HG02938 (cell line): ENCODE results near the gene ANKUB1.

ENCODE experiments used
- ATAC-seq: cut with Tn5 transposase; IDR thresholded peaks from one replicate; pipeline ENCODE4 v1.9.1; 2021; ENCODE audit warnings: mild to moderate bottlenecking, moderate library complexity; ENCODE audit not compliant: unreplicated experiment

ANKUB1 gene

GRCh38 chr3:149713730-149714654 is 78.4 kb downstream of the ANKUB1 start:
- ATAC-seq = no peak
